Measurements from ENCODE around the gene FNDC10. TPM values are rescaled to one million over a fixed set of nuclear protein-coding genes. Genes with fewer than 3 reads are reported as not detected.

The FNDC10 gene
- total RNA-seq, 1 donor from 2014 or later: 11.6 TPM

DNA sequence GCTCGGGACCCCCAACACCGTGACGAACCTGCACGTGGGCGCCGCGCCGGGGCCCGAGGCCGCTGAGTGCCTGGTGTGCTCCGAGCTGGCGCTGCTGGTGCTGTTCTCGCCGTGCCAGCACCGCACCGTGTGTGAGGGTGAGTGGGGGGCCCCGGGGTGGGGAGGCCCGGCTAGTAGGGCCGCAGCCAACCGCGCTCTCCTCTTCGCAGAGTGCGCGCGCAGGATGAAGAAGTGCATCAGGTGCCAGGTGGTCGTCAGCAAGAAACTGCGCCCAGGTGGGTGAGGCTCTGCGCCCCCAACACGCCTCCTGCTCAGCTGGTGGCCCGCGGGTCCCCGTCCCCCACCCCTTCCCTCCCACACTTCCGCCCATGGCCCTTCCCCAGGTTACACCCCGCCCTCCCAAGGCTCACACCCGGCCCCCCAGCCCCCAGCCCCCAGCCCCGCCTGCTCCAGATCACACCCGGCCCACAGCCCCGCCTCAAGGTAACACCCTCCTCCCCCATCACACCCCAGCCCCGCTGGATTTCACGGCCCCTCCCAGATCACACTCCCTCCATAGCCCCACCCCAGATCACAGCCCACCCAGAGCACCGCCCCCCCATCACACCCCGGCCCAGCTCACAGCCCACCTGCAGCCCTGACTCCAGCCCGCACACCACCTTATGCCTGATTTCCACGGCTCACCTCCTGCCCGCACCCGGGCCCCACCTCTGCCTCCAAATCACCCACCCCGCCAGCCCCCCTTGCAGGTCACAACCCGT lies 29.7 kb upstream of the FNDC10 start:
- H3K27ac Mint-ChIP-seq (ENCODE audit: unreplicated experiment): no peak overlapping the region
- TF ChIP-seq, protein P1, sequence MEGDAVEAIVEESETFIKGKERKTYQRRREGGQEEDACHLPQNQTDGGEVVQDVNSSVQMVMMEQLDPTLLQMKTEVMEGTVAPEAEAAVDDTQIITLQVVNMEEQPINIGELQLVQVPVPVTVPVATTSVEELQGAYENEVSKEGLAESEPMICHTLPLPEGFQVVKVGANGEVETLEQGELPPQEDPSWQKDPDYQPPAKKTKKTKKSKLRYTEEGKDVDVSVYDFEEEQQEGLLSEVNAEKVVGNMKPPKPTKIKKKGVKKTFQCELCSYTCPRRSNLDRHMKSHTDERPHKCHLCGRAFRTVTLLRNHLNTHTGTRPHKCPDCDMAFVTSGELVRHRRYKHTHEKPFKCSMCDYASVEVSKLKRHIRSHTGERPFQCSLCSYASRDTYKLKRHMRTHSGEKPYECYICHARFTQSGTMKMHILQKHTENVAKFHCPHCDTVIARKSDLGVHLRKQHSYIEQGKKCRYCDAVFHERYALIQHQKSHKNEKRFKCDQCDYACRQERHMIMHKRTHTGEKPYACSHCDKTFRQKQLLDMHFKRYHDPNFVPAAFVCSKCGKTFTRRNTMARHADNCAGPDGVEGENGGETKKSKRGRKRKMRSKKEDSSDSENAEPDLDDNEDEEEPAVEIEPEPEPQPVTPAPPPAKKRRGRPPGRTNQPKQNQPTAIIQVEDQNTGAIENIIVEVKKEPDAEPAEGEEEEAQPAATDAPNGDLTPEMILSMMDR (IDR thresholded peaks at IDR 0.05; ENCODE audit: unreplicated experiment): no peak
- no peak for DNase-seq (ENCODE audit: low spot score)
- peaks cover 1% of the 10 kb centered on the region for H3K27me3 Mint-ChIP-seq (ENCODE audit: unreplicated experiment)
- H3K4me1 Mint-ChIP-seq (ENCODE audit: unreplicated experiment): no peaks in the 10 kb centered on the region
- H3K4me3 Mint-ChIP-seq (ENCODE audit: unreplicated experiment): no peak overlapping the region
- H3K9me3 Mint-ChIP-seq (ENCODE audit: unreplicated experiment): no peaks in the 10 kb centered on the region
- H3K36me3 Mint-ChIP-seq (ENCODE audit: low read depth, unreplicated experiment): no peaks in the 10 kb centered on the region

DNA sequence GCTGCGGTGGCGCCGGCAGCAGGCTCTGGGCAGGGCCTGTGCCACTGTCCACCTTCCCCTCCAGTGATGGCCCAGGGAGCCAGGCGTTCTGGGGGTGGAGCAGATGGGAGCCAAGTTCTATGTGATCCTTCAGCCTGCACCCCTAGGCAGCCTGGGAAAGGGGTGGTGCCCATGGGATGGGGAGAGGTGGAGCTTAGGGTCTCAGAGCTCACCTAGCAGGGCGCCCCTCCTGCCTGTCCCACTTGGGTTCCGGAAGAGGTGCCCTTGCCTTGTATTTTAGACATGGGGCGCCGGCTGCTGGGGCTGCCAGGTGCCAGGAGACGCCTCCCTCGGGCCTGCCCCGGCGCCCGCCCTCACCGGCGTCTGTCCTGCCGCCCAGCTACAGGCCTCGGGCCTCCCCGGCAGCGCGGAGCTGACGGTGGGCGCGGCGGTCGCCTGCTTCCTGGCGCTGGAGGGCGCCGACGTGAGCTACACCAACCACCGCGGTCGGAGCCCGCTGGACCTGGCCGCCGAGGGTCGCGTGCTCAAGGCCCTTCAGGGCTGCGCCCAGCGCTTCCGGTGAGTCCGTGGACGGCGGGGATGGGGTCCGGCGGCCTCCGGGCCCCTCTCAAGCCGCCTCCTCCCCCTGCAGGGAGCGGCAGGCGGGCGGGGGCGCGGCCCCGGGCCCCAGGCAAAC lies 29.0 kb upstream of the FNDC10 start:
- Mint-ChIP-seq H3K36me3 (ENCODE audit: low read depth, unreplicated experiment) (no peaks in the 10 kb centered on the region), H3K4me3 (ENCODE audit: unreplicated experiment) (no peak overlapping the region), H3K27ac (ENCODE audit: unreplicated experiment) (no peak overlapping the region), H3K4me1 (ENCODE audit: unreplicated experiment) (no peaks in the 10 kb centered on the region), H3K27me3 (ENCODE audit: unreplicated experiment) (peaks cover 1% of the 10 kb centered on the region), H3K9me3 (ENCODE audit: unreplicated experiment) (no peaks in the 10 kb centered on the region)
- no peak for DNase-seq (ENCODE audit: low spot score)
- TF ChIP-seq, protein P1 (IDR thresholded peaks at IDR 0.05; ENCODE audit: unreplicated experiment): no peak

DNA sequence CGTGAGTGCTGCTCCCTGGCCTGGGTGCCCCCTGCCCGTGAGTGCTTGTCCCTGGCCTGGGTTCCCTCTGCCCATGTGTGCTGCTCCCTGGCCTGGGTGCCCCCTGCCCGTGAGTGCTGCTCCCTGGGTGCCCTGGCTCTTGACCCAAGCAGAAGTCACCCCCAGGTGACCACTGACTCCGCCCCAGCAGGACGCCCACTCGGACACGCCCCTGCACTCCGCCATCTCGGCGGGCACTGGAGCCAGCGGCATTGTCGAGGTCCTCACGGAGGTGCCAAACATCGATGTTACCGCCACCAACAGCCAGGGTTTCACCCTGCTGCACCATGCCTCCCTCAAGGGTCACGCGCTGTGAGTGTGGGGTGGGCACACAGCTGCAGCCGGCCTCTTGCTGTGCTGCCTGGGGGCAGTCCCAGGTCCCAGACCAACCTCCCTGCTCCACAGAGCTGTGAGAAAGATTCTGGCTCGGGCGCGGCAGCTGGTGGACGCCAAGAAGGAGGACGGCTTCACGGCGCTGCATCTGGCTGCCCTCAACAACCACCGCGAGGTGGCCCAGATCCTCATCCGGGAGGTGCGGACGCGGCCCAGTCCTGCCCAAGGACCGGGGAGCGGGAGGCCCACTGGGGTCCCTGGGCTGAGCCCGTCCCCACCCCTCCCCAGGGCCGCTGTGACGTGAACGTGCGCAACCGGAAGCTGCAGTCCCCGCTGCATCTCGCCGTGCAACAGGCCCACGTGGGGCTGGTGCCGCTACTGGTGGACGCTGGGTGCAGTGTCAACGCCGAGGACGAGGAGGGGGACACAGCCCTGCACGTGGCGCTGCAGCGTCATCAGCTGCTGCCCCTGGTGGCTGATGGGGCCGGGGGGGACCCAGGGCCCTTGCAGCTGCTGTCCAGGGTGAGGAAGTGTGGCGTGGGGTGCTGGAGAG lies 28.2 kb upstream of the FNDC10 start:
- peaks cover 1% of the 10 kb centered on the region for H3K27me3 Mint-ChIP-seq (ENCODE audit: unreplicated experiment)
- TF ChIP-seq, protein P1 (IDR thresholded peaks at IDR 0.05; ENCODE audit: unreplicated experiment): no peak
- H3K4me3 Mint-ChIP-seq (ENCODE audit: unreplicated experiment): no peak overlapping the region

DNA sequence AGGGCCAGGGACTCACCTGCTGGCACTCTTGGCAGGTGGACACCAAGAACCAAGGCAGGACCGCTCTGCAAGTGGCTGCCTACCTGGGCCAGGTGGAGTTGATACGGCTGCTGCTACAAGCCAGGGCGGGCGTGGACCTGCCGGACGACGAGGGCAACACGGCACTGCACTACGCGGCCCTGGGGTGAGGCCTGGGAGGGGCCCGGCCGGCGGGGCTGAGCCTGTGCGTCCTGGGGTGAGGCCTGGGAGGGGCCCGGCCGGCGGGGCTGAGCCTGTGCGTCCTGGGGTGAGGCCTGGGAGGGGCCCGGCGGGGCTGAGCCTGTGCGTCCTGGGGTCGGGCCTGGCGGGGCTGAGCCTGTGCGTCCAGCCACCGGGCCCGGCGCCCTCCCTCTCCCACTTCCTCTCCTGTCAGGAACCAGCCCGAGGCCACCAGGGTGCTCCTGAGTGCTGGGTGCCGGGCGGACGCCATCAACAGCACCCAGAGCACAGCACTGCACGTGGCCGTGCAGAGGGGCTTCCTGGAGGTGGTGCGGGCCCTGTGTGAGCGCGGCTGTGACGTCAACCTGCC lies 27.4 kb upstream of the FNDC10 start:
- TF ChIP-seq, protein P1 (IDR thresholded peaks at IDR 0.05; ENCODE audit: unreplicated experiment): no peak
- H3K27ac Mint-ChIP-seq (ENCODE audit: unreplicated experiment): no peak overlapping the region
- peaks cover 1% of the 10 kb centered on the region for H3K27me3 Mint-ChIP-seq (ENCODE audit: unreplicated experiment)
- H3K36me3 Mint-ChIP-seq (ENCODE audit: low read depth, unreplicated experiment): peaks cover 5% of the 10 kb centered on the region
- peaks cover 2% of the 10 kb centered on the region for H3K4me1 Mint-ChIP-seq (ENCODE audit: unreplicated experiment)
- DNase-seq (ENCODE audit: low spot score): no peak
- no peaks in the 10 kb centered on the region for H3K9me3 Mint-ChIP-seq (ENCODE audit: unreplicated experiment)
- no peak overlapping the region for H3K4me3 Mint-ChIP-seq (ENCODE audit: unreplicated experiment)

More for the DNA sequence above, 28.2 kb upstream of the FNDC10 start:
- Mint-ChIP-seq H3K4me1 (ENCODE audit: unreplicated experiment) (no peaks in the 10 kb centered on the region), H3K27ac (ENCODE audit: unreplicated experiment) (no peak overlapping the region), H3K9me3 (ENCODE audit: unreplicated experiment) (no peaks in the 10 kb centered on the region), H3K36me3 (ENCODE audit: low read depth, unreplicated experiment) (no peaks in the 10 kb centered on the region)
- DNase-seq (ENCODE audit: low spot score): no peak

Measured in endothelial cell (in vitro differentiated cells).